NCI-H2171 (cell line): ENCODE measurements around the gene ECI1.

Experiments
- DNase-seq: peaks from one replicate; lab custom pipeline; 2025; lab: John Stamatoyannopoulos, UW

Gene ECI1

GRCh38 chr16:2233046-2233775 lies 18.2 kb downstream of the ECI1 start:
- no peak for DNase-seq

GRCh38 chr16:2232094-2232990 lies 19.0 kb downstream of the ECI1 start:
- DNase-seq = no peak

- DNase-seq = no peak
These were observed 20.1 kb downstream of the ECI1 start for GRCh38 chr16:2231016-2231931.

GRCh38 chr16:2230376-2230775 lies 21.0 kb downstream of the ECI1 start:
- no peak for DNase-seq

- DNase-seq = no peak
These were observed 21.6 kb downstream of the ECI1 start for GRCh38 chr16:2229632-2230250.

- DNase-seq = no peak
These were observed 22.3 kb downstream of the ECI1 start for GRCh38 chr16:2229091-2229490.

- DNase-seq = no peak
These were observed 23.1 kb downstream of the ECI1 start for GRCh38 chr16:2228161-2228824.

GRCh38 chr16:2226918-2227317 lies 24.5 kb downstream of the ECI1 start:
- DNase-seq = no peak

GRCh38 chr16:2226245-2226793 lies 25.1 kb downstream of the ECI1 start:
- no peak for DNase-seq

- DNase-seq = no peak
These were observed 27.4 kb downstream of the ECI1 start for GRCh38 chr16:2223942-2224486.

- DNase-seq = peak; percentile 99
These were observed 28.0 kb downstream of the ECI1 start, which contains the start of gene E4F1 for GRCh38 chr16:2223221-2223941. TSS of gene E4F1 (plus strand) at chr16:2223591. CDS start at chr16:2223614, 23 bp downstream.

- DNase-seq = no peak
These were observed 35.1 kb downstream of the ECI1 start for GRCh38 chr16:2216330-2216729.

GRCh38 chr16:2214719-2214968 lies 36.7 kb downstream of the ECI1 start, which contains the start of gene PGP:
TSS of gene PGP (minus strand) at chr16:2214840. CDS start at chr16:2214777, 63 bp downstream.
- DNase-seq = no peak

- DNase-seq = no peak
These were observed 37.3 kb downstream of the ECI1 start for GRCh38 chr16:2213817-2214718.

GRCh38 chr16:2212362-2213324 lies 38.7 kb downstream of the ECI1 start:
- no peak for DNase-seq

- no peak for DNase-seq
These were observed 39.5 kb downstream of the ECI1 start for GRCh38 chr16:2211923-2212347.
